Neural cell (in vitro differentiated cells): Measurements from ENCODE around the gene CHRNB4. TPM values are rescaled to one million over a fixed set of nuclear protein-coding genes. Genes with fewer than 3 reads are reported as not detected.

Experiments
- H2AFZ ChIP-seq: fragments of 200-600, 300-800 bp; sonication (generic), shearing (Covaris generic); 2 replicates; pipeline ENCODE4 v1.6.0; 2014; ENCODE audit warnings: low read depth, mild to moderate bottlenecking, antibody characterized with exemption, low read length, moderate library complexity
- H3F3A ChIP-seq: fragments of 200-600 bp; shearing (Covaris generic); 2 replicates; pipeline ENCODE4 v1.6.1; 2016; ENCODE audit warnings: mild to moderate bottlenecking, moderate library complexity, mixed read lengths, antibody characterized with exemption, low read length; ENCODE audit not compliant: insufficient read depth, poor library complexity, severe bottlenecking
- H3K27ac ChIP-seq: fragments of 200-600, 300-800 bp; sonication (generic), shearing (Covaris generic); 2 replicates; pipeline ENCODE4 v1.5.1; 2014; ENCODE audit warnings: mild to moderate bottlenecking, low read length, moderate library complexity
- H3K27me3 ChIP-seq: fragments of 300-800, 200-600 bp; sonication (generic), shearing (Covaris generic); 2 replicates; pipeline ENCODE4 v1.6.0; 2014; ENCODE audit warnings: mild to moderate bottlenecking, low read depth, low read length, moderate library complexity; ENCODE audit not compliant: insufficient read depth
- H3K36me3 ChIP-seq: fragments of 300-800, 200-600 bp; sonication (generic), shearing (Covaris generic); 2 replicates; pipeline ENCODE4 v1.5.1; 2014; ENCODE audit warnings: mild to moderate bottlenecking, antibody characterized with exemption, low read length, moderate library complexity; ENCODE audit not compliant: insufficient read depth
- H3K4me2 ChIP-seq: fragments of 300-800, 200-600 bp; sonication (generic), shearing (Covaris generic); 2 replicates; pipeline ENCODE4 v1.6.0; 2014; ENCODE audit warnings: mild to moderate bottlenecking, low read length
- H3K4me3 ChIP-seq: fragments of 300-800, 200-600 bp; sonication (generic), shearing (Covaris generic); 2 replicates; pipeline ENCODE4 v1.5.1; 2014; ENCODE audit warnings: mild to moderate bottlenecking, low read length, moderate library complexity
- H3K79me2 ChIP-seq: fragments of 200-600 bp; shearing (Covaris generic); replicated peaks from 2 replicates; pipeline ENCODE4 v1.6.0; 2014; ENCODE audit warnings: mild to moderate bottlenecking, low read length, moderate library complexity; ENCODE audit not compliant: insufficient read depth
- H3K9ac ChIP-seq: fragments of 300-800, 200-600 bp; sonication (generic), shearing (Covaris generic); 2 replicates; pipeline ENCODE4 v1.6.1; 2016; ENCODE audit warnings: mild to moderate bottlenecking, low read length, mixed read lengths
- H3K9me2 ChIP-seq: fragments of 200-600 bp; shearing (Covaris generic); 2 replicates; pipeline ENCODE4 v1.6.1; 2016; ENCODE audit warnings: mild to moderate bottlenecking, low read length, mixed read lengths; ENCODE audit not compliant: insufficient read depth
- H3K9me3 ChIP-seq: fragments of 200-600, 300-800 bp; sonication (generic), shearing (Covaris generic); 2 replicates; pipeline ENCODE4 v1.6.1; 2016; ENCODE audit warnings: mild to moderate bottlenecking, mixed run types, low read length, moderate library complexity, mixed read lengths
- H4K20me1 ChIP-seq: fragments of 200-600 bp; shearing (Covaris generic); 2 replicates; pipeline ENCODE4 v1.6.1; 2016; ENCODE audit warnings: mild to moderate bottlenecking, mixed run types; ENCODE audit not compliant: insufficient read depth
- EP300 ChIP-seq: fragments of 450-650 bp; conservative IDR thresholded peaks from 2 replicates; pipeline ENCODE4 v1.6.1; 2014; ENCODE audit warnings: antibody characterized with exemption, mild to moderate bottlenecking, moderate library complexity; ENCODE audit not compliant: poor library complexity, severe bottlenecking
- EZH2 ChIP-seq: fragments of 200-600, 300-800 bp; shearing (Covaris generic), sonication (generic); IDR thresholded peaks from 2 replicates; pipeline ENCODE4 v1.6.1; 2014; ENCODE audit warnings: antibody characterized with exemption, low read length, borderline replicate concordance, mild to moderate bottlenecking; ENCODE audit not compliant: insufficient read depth, poor library complexity, severe bottlenecking
- MXI1 ChIP-seq: fragments of 450-650 bp; conservative IDR thresholded peaks from 2 replicates; pipeline ENCODE4 v1.6.1; 2014; ENCODE audit warnings: antibody characterized with exemption, mild to moderate bottlenecking; ENCODE audit not compliant: poor library complexity, severe bottlenecking
- POLR2AphosphoS5 ChIP-seq: IDR thresholded peaks from 2 replicates; pipeline ENCODE4 v1.6.1; 2012
- RAD21 ChIP-seq: fragments of 450-650 bp; conservative IDR thresholded peaks from 2 replicates; pipeline ENCODE4 v1.6.1; 2014; ENCODE audit warnings: antibody characterized with exemption, mild to moderate bottlenecking, moderate library complexity
- SMC3 ChIP-seq: fragments of 450-650 bp; conservative IDR thresholded peaks from 2 replicates; pipeline ENCODE4 v1.6.1; 2014; ENCODE audit warnings: antibody characterized with exemption, mild to moderate bottlenecking, moderate library complexity; ENCODE audit not compliant: poor library complexity
- TAF1 ChIP-seq: IDR thresholded peaks from 2 replicates; pipeline ENCODE4 v1.6.1; 2012; ENCODE audit warnings: low read depth
- polyA plus RNA-seq: library from polyadenylated mRNA; depleted of rRNA; stranded (reverse); fragments of >200 nt; gene quantifications from 2 replicates; pipeline ENCODE4 v1.2.3, GENCODE V29; 2014
- TF ChIP-seq, protein P1 (sequence below): IDR thresholded peaks from 2 replicates; pipeline ENCODE4 v1.6.1; 2012; ENCODE audit warnings: borderline replicate concordance
- TF ChIP-seq, protein P2 (sequence below): fragments of 450-650 bp; IDR thresholded peaks from 2 replicates; pipeline ENCODE4 v1.5.1; 2014; ENCODE audit warnings: antibody characterized with exemption, mild to moderate bottlenecking, moderate library complexity; ENCODE audit not compliant: poor library complexity, severe bottlenecking

Gene CHRNB4
- polyA plus RNA-seq, 1 donor from 2014 or later: not detected

DNA sequence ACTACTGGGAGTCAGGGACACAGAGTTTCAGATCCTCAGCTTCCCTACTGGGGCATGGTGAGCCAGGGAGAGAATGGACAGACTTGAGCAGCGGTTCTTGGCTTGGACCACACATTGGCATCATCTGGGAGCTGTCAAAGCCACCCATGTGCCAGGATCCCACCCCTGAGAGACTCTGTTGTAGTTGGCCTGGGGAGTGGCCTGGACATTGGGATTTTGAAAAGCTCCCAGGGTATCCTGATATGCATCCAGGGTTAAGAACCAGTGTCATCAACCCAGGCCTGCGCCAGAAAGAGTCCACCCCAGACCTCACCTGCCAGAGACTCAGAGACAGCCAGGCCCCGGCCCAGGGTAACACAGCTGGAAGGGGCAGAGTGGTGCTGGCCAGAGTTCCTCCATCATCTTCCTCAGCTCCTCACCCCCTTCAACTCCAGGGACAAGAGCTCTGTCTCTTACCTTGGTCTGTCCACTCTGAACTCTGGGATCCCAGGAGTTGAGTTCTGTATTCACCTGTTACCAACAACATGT, 33.0 kb upstream of the CHRNB4 start:
- H3K4me3 ChIP-seq: no peak overlapping the region
- H3K9ac ChIP-seq: no peak overlapping the region
- no peaks in the 10 kb centered on the region for H3F3A ChIP-seq
- H3K36me3 ChIP-seq: no peaks in the 10 kb centered on the region
- TF ChIP-seq, protein P1, sequence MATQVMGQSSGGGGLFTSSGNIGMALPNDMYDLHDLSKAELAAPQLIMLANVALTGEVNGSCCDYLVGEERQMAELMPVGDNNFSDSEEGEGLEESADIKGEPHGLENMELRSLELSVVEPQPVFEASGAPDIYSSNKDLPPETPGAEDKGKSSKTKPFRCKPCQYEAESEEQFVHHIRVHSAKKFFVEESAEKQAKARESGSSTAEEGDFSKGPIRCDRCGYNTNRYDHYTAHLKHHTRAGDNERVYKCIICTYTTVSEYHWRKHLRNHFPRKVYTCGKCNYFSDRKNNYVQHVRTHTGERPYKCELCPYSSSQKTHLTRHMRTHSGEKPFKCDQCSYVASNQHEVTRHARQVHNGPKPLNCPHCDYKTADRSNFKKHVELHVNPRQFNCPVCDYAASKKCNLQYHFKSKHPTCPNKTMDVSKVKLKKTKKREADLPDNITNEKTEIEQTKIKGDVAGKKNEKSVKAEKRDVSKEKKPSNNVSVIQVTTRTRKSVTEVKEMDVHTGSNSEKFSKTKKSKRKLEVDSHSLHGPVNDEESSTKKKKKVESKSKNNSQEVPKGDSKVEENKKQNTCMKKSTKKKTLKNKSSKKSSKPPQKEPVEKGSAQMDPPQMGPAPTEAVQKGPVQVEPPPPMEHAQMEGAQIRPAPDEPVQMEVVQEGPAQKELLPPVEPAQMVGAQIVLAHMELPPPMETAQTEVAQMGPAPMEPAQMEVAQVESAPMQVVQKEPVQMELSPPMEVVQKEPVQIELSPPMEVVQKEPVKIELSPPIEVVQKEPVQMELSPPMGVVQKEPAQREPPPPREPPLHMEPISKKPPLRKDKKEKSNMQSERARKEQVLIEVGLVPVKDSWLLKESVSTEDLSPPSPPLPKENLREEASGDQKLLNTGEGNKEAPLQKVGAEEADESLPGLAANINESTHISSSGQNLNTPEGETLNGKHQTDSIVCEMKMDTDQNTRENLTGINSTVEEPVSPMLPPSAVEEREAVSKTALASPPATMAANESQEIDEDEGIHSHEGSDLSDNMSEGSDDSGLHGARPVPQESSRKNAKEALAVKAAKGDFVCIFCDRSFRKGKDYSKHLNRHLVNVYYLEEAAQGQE: no peak
- TF ChIP-seq MXI1 (no peak), EP300 (no peak), POLR2AphosphoS5 (no peak), TAF1 (no peak)
- TF ChIP-seq, protein P2, sequence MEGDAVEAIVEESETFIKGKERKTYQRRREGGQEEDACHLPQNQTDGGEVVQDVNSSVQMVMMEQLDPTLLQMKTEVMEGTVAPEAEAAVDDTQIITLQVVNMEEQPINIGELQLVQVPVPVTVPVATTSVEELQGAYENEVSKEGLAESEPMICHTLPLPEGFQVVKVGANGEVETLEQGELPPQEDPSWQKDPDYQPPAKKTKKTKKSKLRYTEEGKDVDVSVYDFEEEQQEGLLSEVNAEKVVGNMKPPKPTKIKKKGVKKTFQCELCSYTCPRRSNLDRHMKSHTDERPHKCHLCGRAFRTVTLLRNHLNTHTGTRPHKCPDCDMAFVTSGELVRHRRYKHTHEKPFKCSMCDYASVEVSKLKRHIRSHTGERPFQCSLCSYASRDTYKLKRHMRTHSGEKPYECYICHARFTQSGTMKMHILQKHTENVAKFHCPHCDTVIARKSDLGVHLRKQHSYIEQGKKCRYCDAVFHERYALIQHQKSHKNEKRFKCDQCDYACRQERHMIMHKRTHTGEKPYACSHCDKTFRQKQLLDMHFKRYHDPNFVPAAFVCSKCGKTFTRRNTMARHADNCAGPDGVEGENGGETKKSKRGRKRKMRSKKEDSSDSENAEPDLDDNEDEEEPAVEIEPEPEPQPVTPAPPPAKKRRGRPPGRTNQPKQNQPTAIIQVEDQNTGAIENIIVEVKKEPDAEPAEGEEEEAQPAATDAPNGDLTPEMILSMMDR: no peak
- no peaks in the 10 kb centered on the region for H3K79me2 ChIP-seq
- H2AFZ ChIP-seq: no peak overlapping the region
- H3K9me3 ChIP-seq: no peaks in the 10 kb centered on the region
- H4K20me1 ChIP-seq: no peaks in the 10 kb centered on the region
- no peak overlapping the region for H3K4me2 ChIP-seq
- no peak overlapping the region for H3K27ac ChIP-seq
- no peaks in the 10 kb centered on the region for H3K27me3 ChIP-seq
- H3K9me2 ChIP-seq: no peaks in the 10 kb centered on the region

DNA sequence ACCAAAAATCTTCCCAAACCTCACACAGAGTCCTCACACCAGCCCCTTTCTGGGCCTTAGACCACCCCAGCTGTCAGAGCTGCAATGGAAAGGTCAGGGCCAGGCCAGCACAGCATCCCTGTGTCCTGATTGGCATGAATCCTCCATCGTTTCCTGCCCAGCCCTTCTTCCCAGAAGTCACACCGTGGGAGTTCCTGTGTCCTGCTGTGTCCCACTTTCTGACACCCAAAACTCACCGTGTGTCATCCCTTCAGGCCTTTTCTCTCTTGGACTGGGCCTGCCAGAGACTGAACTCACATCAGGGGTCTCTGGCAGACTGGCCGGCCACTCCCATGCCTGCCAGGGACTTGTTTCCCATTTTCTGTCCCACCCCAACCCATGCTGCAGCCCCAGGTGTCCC, 32.5 kb upstream of the CHRNB4 start:
- H3K9ac ChIP-seq: no peak overlapping the region
- no peaks in the 10 kb centered on the region for H3K79me2 ChIP-seq
- no peaks in the 10 kb centered on the region for H3F3A ChIP-seq
- H3K4me3 ChIP-seq: no peak overlapping the region
- H4K20me1 ChIP-seq: no peaks in the 10 kb centered on the region
- no peak overlapping the region for H2AFZ ChIP-seq
- TF ChIP-seq EZH2: no peak
- no peak for TF ChIP-seq POLR2AphosphoS5
- no peak for TF ChIP-seq SMC3
- no peak for TF ChIP-seq TAF1
- TF ChIP-seq, protein P1: no peak
- TF ChIP-seq, protein P2: no peak
- no peak for TF ChIP-seq RAD21
- no peak for TF ChIP-seq MXI1
- no peak for TF ChIP-seq EP300
- H3K27me3 ChIP-seq: no peaks in the 10 kb centered on the region
- no peaks in the 10 kb centered on the region for H3K36me3 ChIP-seq
- H3K27ac ChIP-seq: no peak overlapping the region
- no peaks in the 10 kb centered on the region for H3K9me2 ChIP-seq
- H3K4me2 ChIP-seq: no peak overlapping the region
- no peaks in the 10 kb centered on the region for H3K9me3 ChIP-seq
